Caco-2 (cell line): ENCODE measurements around the gene GLYATL1. TPM values are rescaled to one million over a fixed set of nuclear protein-coding genes. Genes with fewer than 3 reads are reported as not detected.

ENCODE experiments used
- Bru-seq: library from RNA; stranded (reverse); fragments of 400-500 nt; gene quantifications from one replicate; lab custom pipeline; 2021; lab: Mats Ljungman, UMichigan
- BruChase-seq, 2 experiments: library from RNA; stranded (reverse); fragments of 400-500 nt; gene quantifications; one replicate each; lab custom pipeline; 2021; lab: Mats Ljungman, UMichigan
- BruUV-seq: library from RNA; stranded (reverse); fragments of 400-500 nt; replicated peaks from 2 replicates; lab custom pipeline; 2021; lab: Mats Ljungman, UMichigan
- CTCF ChIA-PET: fragments of 300-600 bp; sonication (Branson Sonifier 250); formaldehyde crosslinking; loops from one replicate; lab custom pipeline; 2022; ENCODE audit warnings: antibody characterized with exemption; lab: Charles Lee
- POLR2A ChIA-PET: fragments of 300-600 bp; sonication (Branson Sonifier 250); formaldehyde crosslinking; loops from one replicate; lab custom pipeline; 2022; ENCODE audit warnings: antibody characterized with exemption; lab: Charles Lee
- DNase-seq, 2 experiments: peaks; one replicate each; pipeline versions ENCODE4 v3.0.0 to v3.0.0-alpha.2; 2020 to 2022
- H3K27me3 ChIP-seq: replicated peaks from 2 replicates; pipeline ENCODE4 v1.6.0; 2011; ENCODE audit warnings: low read length; ENCODE audit not compliant: control insufficient read depth, insufficient read depth
- H3K36me3 ChIP-seq: 2 replicates; pipeline ENCODE4 v1.5.1; 2011; ENCODE audit warnings: low read length; ENCODE audit not compliant: control insufficient read depth, insufficient read depth
- H3K4me1 ChIP-seq: fragments of 250-450 bp; sonication (Bioruptor Pico); 2 replicates; pipeline ENCODE4 v1.5.1; 2020; ENCODE audit warnings: mild to moderate bottlenecking
- H3K4me3 ChIP-seq: 2 replicates; pipeline ENCODE4 v1.5.1; 2011; ENCODE audit warnings: low read depth, mild to moderate bottlenecking, control low read depth, low read length
- H3K9me3 ChIP-seq: fragments of 250-450 bp; sonication (Bioruptor Pico); 2 replicates; pipeline ENCODE4 v1.5.1; 2020; ENCODE audit warnings: mild to moderate bottlenecking, moderate library complexity
- H3K27ac Mint-ChIP-seq: one replicate; pipeline ENCODE4 v1.8.0; 2022; ENCODE audit warnings: mixed read lengths; ENCODE audit not compliant: unreplicated experiment
- H3K27me3 Mint-ChIP-seq: one replicate; pipeline ENCODE4 v1.8.0; 2022; ENCODE audit warnings: mixed read lengths; ENCODE audit not compliant: insufficient read depth, unreplicated experiment
- H3K36me3 Mint-ChIP-seq: one replicate; pipeline ENCODE4 v1.8.0; 2022; ENCODE audit warnings: mild to moderate bottlenecking, mixed read lengths; ENCODE audit not compliant: insufficient read depth, unreplicated experiment
- H3K4me1 Mint-ChIP-seq: one replicate; pipeline ENCODE4 v1.8.0; 2022; ENCODE audit warnings: low read depth, mixed read lengths; ENCODE audit not compliant: unreplicated experiment
- H3K4me3 Mint-ChIP-seq: one replicate; pipeline ENCODE4 v1.8.0; 2022; ENCODE audit warnings: mild to moderate bottlenecking, moderate library complexity, mixed read lengths; ENCODE audit not compliant: unreplicated experiment
- H3K9me3 Mint-ChIP-seq: one replicate; pipeline ENCODE4 v1.8.0; 2022; ENCODE audit warnings: mixed read lengths; ENCODE audit not compliant: unreplicated experiment
- CTCF ChIP-seq, 2 experiments: fragments of 200-600 bp in 1 of 2; IDR thresholded peaks; 1 replicate in 1 of 2; 2 replicates in 1 of 2; pipeline versions ENCODE4 v1.5.1 to v1.8.0; 2011 to 2022; ENCODE audit warnings: antibody characterized with exemption in 1 of 2, control low read depth in 1 of 2, inconsistent platforms in 1 of 2, low read depth in 1 of 2, low read length in 1 of 2, mild to moderate bottlenecking in 1 of 2, moderate library complexity in 1 of 2; ENCODE audit not compliant: insufficient read depth in 1 of 2, severe bottlenecking in 1 of 2, unreplicated experiment in 1 of 2
- intact Hi-C: fragments of 100-400 bp; cut with micrococcal nuclease; formaldehyde crosslinking; loops from one replicate; pipeline ENCODE4 v1.10.0; 2022; ENCODE audit not compliant: unreplicated experiment
- long read RNA-seq: library from polyadenylated mRNA; stranded (forward); transcript quantifications from one replicate; pipeline ENCODE4 v2.0.0, GENCODE V29; 2022
- total RNA-seq: library from RNA; stranded (reverse); gene quantifications from 2 replicates; pipeline ENCODE4 v1.2.3, GENCODE V29; 2022

Gene GLYATL1
- total RNA-seq: 1.5 and 4.0 TPM in 2 replicates
- percentile 38 among the genes with signal in this experiment for Bru-seq, nascent RNA
- percentile 30 among the genes with signal in this experiment for BruChase-seq, experiment 1, labeled RNA remaining after a 2-hour chase
- BruChase-seq, experiment 2, labeled RNA remaining after a 6-hour chase: percentile 32 among the genes with signal in this experiment
- long read RNA-seq, partial matches to known transcripts: 0 of 2 reads
- long read RNA-seq, other reads (novel, unspliced or antisense): 2 of 2 reads

DNA sequence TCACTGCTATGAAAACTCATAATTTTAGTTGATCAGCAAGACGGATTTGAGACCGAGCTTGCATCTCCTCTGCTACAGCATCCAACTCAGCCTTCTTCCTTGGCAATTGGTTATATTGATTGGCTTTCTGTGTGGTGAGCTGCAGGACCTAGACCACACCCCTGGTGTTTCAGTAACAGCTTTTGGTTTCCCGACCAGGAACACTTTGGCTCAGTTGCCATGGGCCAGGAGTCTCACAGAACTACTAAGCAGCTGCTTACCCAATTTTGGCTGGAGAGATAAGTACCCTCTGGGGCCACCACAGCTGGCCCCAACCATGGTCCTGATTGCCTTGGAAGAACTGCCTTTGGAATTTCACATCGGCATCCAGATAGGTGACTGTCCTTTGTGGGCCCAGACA is at the start of gene GLYATL1:
GLYATL1 (plus strand) TSS at position 212 of the 400 bp plus-strand sequence. CDS start 7,600 bp downstream, outside the sequence.
- no peaks in the 10 kb centered on the region for H3K27me3 Mint-ChIP-seq

DNA sequence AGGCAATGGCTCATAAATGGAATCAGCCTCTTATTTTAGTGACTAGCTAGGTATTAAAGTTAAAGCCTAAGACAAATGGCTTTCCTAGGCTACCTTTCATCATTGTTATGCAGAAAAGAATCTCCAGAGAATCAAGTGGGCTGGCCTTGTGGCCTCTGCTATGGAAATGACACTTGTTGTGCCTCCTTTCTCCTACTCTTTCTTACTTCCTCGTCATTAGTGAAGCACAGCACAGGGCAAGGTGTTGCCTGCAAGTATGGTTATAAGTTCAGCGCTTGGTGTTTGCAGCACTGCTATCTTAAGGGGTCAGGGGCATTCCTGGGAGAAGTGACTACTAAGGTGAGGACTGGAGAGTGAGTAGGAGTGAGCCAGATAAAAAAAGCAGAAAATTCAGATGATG is 45.4 kb upstream of the GLYATL1 start:
- no peak overlapping the region for H3K4me3 ChIP-seq
- no peak for TF ChIP-seq CTCF (IDR thresholded peaks at IDR 0.05; ENCODE audit: insufficient read depth in 1 of 2, low read depth in 1 of 2, low read length in 1 of 2, severe bottlenecking in 1 of 2, unreplicated experiment in 1 of 2)
- Mint-ChIP-seq H3K4me1 (no peaks in the 10 kb centered on the region), H3K4me3 (no peak overlapping the region), H3K9me3 (peaks cover 24% of the 10 kb centered on the region), H3K27ac (no peak overlapping the region), H3K27me3 (no peaks in the 10 kb centered on the region), H3K36me3 (no peaks in the 10 kb centered on the region)
- ChIA-PET POLR2A (no interaction called here), CTCF (no interaction called here)
- no peaks in the 10 kb centered on the region for H3K27me3 ChIP-seq
- intact Hi-C loops: no loop called here
- no peaks in the 10 kb centered on the region for H3K36me3 ChIP-seq
- H3K4me1 ChIP-seq: no peaks in the 10 kb centered on the region
- H3K9me3 ChIP-seq: no peaks in the 10 kb centered on the region
- no TSS peak for BruUV-seq
- no peak for DNase-seq

More for the DNA sequence above, at the start of gene GLYATL1:
- ChIA-PET POLR2A (no interaction called here), CTCF (no interaction called here)
- Histone ChIP-seq H3K27me3 (no peaks in the 10 kb centered on the region), H3K4me1 (0 out of 2 replicates have a peak, but pooled peaks cover 6% of the 10 kb centered on the region), H3K4me3 (no peak within 1 kb of the TSS), H3K36me3 (no peaks in the 10 kb centered on the region), H3K9me3 (no peaks in the 10 kb centered on the region)
- no peak for DNase-seq
- Mint-ChIP-seq H3K9me3 (peaks cover 10% of the 10 kb centered on the region), H3K4me1 (no peaks in the 10 kb centered on the region), H3K27ac (no peak within 1 kb of the TSS), H3K36me3 (no peaks in the 10 kb centered on the region), H3K4me3 (no peak within 1 kb of the TSS)
- intact Hi-C loops: no loop called here
- TF ChIP-seq CTCF (IDR thresholded peaks at IDR 0.05; ENCODE audit: insufficient read depth in 1 of 2, low read depth in 1 of 2, low read length in 1 of 2, severe bottlenecking in 1 of 2, unreplicated experiment in 1 of 2): no peak
- BruUV-seq: no TSS peak

DNA sequence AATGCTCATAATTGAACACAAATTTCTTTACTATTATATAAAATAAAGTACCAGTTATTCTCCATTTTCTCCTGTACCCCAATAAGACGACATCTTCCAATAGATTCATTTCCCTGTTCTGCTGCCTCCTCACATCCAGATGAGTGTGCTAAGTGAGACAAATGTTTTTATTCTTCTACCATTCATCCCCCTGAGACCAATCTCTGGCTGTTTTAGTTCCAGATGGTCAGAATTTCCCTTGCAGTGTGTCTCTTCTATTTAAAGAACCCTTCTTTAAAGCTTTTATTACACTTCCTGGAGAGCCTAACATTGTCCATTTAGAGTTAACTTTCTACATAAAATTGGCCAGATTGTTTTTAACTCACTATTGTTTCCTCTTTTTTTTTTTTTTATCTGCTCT is 41.2 kb upstream of the GLYATL1 start:
- H3K4me3 ChIP-seq: no peak overlapping the region
- H3K9me3 ChIP-seq: no peaks in the 10 kb centered on the region
- no peak for DNase-seq
- H3K4me3 Mint-ChIP-seq: no peak overlapping the region
- no TSS peak for BruUV-seq
- H3K27ac Mint-ChIP-seq: no peak overlapping the region
- TF ChIP-seq CTCF (IDR thresholded peaks at IDR 0.05; ENCODE audit: insufficient read depth in 1 of 2, low read depth in 1 of 2, low read length in 1 of 2, severe bottlenecking in 1 of 2, unreplicated experiment in 1 of 2): no peak
- POLR2A ChIA-PET: no interaction called here
- no peaks in the 10 kb centered on the region for H3K27me3 ChIP-seq
- H3K36me3 ChIP-seq: no peaks in the 10 kb centered on the region
- H3K4me1 ChIP-seq: no peaks in the 10 kb centered on the region
- no peaks in the 10 kb centered on the region for H3K36me3 Mint-ChIP-seq
- peaks cover 14% of the 10 kb centered on the region for H3K9me3 Mint-ChIP-seq
- H3K4me1 Mint-ChIP-seq: no peaks in the 10 kb centered on the region
- H3K27me3 Mint-ChIP-seq: no peaks in the 10 kb centered on the region
- CTCF ChIA-PET: no interaction called here
- intact Hi-C loops: no loop called here
